GM23338 (cell line): Measurements from ENCODE around the gene UBALD2. TPM values are rescaled to one million over a fixed set of nuclear protein-coding genes. Genes with fewer than 3 reads are reported as not detected.
A peak's percentile ranks its signal among the peaks of the same experiment; 100 is the strongest.

Experiments
- ATAC-seq: fragments of 200-7000 bp; cut with Tn5 transposase; 3 replicates; pipeline ENCODE4 v1.9.1; 2020
- DNase-seq: peaks from one replicate; pipeline ENCODE4 v3.0.0-alpha.2; 2015; ENCODE audit warnings: low spot score
- H2AFZ ChIP-seq: fragments of 200-600 bp; sonication (generic); 2 replicates; pipeline ENCODE4 v1.8.0; 2016; ENCODE audit warnings: antibody characterized with exemption, mild to moderate bottlenecking, moderate library complexity
- H3F3A ChIP-seq: fragments of 200-600 bp; sonication (generic); replicated peaks from 2 replicates; pipeline ENCODE4 v1.8.0; 2017; ENCODE audit warnings: antibody characterized with exemption, mixed run types, low read depth
- H3K27ac ChIP-seq: fragments of 200-600 bp; sonication (generic); 2 replicates; pipeline ENCODE4 v1.6.1; 2016; ENCODE audit warnings: low read depth
- H3K27me3 ChIP-seq: fragments of 200-600 bp; sonication (generic); 2 replicates; pipeline ENCODE4 v1.8.0; 2016; ENCODE audit warnings: mild to moderate bottlenecking, mixed run types, moderate library complexity; ENCODE audit not compliant: insufficient read depth
- H3K36me3 ChIP-seq: fragments of 200-600 bp; sonication (generic); 2 replicates; pipeline ENCODE4 v1.8.0; 2016; ENCODE audit warnings: mild to moderate bottlenecking; ENCODE audit not compliant: insufficient read depth
- H3K4me1 ChIP-seq: fragments of 200-600 bp; sonication (generic); 2 replicates; pipeline ENCODE4 v1.8.0; 2016; ENCODE audit warnings: mild to moderate bottlenecking, moderate library complexity; ENCODE audit not compliant: insufficient read depth
- H3K4me2 ChIP-seq: fragments of 200-600 bp; sonication (generic); 2 replicates; pipeline ENCODE4 v1.7.1; 2017; ENCODE audit warnings: mixed run types
- H3K4me3 ChIP-seq: fragments of 200-600 bp; sonication (generic); 2 replicates; pipeline ENCODE4 v1.6.1; 2016; ENCODE audit warnings: mixed run types
- H3K79me2 ChIP-seq: fragments of 200-600 bp; sonication (generic); replicated peaks from 2 replicates; pipeline ENCODE4 v1.8.0; 2017; ENCODE audit warnings: mild to moderate bottlenecking; ENCODE audit not compliant: insufficient read depth
- H3K9me2 ChIP-seq: fragments of 200-600 bp; sonication (generic); 2 replicates; pipeline ENCODE4 v1.8.0; 2017; ENCODE audit not compliant: insufficient read depth
- H4K20me1 ChIP-seq: fragments of 200-600 bp; sonication (generic); replicated peaks from 2 replicates; pipeline ENCODE4 v1.8.0; 2017; ENCODE audit warnings: mild to moderate bottlenecking; ENCODE audit not compliant: insufficient read depth
- H3K27ac Mint-ChIP-seq: 2 replicates; pipeline ENCODE4 v1.8.0; 2020; ENCODE audit warnings: inconsistent platforms, mild to moderate bottlenecking, moderate library complexity, mixed read lengths
- H3K27me3 Mint-ChIP-seq: 3 replicates; pipeline ENCODE4 v1.8.0; 2022; ENCODE audit warnings: low read depth, mild to moderate bottlenecking, moderate library complexity, mixed read lengths, inconsistent platforms; ENCODE audit not compliant: insufficient read depth, poor library complexity
- H3K36me3 Mint-ChIP-seq: 3 replicates; pipeline ENCODE4 v1.8.0; 2021; ENCODE audit warnings: low read depth, mild to moderate bottlenecking, inconsistent platforms, moderate library complexity, mixed read lengths
- H3K4me1 Mint-ChIP-seq: 3 replicates; pipeline ENCODE4 v1.8.0; 2020; ENCODE audit warnings: mild to moderate bottlenecking, inconsistent platforms, mixed read lengths
- H3K4me3 Mint-ChIP-seq: 3 replicates; pipeline ENCODE4 v1.8.0; 2021; ENCODE audit warnings: moderate library complexity, mild to moderate bottlenecking, inconsistent platforms, mixed read lengths
- H3K9me3 Mint-ChIP-seq: 3 replicates; pipeline ENCODE4 v1.8.0; 2020; ENCODE audit warnings: moderate library complexity, mild to moderate bottlenecking, inconsistent platforms, mixed read lengths
- CREB1 ChIP-seq: fragments of 250-450 bp; sonication (Bioruptor Pico); IDR thresholded peaks from 2 replicates; pipeline ENCODE4 v1.5.0; 2020; ENCODE audit warnings: low read depth, mild to moderate bottlenecking, moderate library complexity
- EZH2 ChIP-seq: fragments of 200-600 bp; sonication (generic); IDR thresholded peaks from one replicate; pipeline ENCODE4 v1.8.0; 2017; ENCODE audit warnings: antibody characterized with exemption, mild to moderate bottlenecking, low read depth; ENCODE audit not compliant: unreplicated experiment
- STAT1 ChIP-seq: IDR thresholded peaks from one replicate; pipeline ENCODE4 v1.6.1; 2016; ENCODE audit warnings: antibody characterized with exemption; ENCODE audit not compliant: unreplicated experiment
- polyA plus RNA-seq: library from polyadenylated mRNA; unstranded; fragments of >200 nt; fragmentation: Nextera tagmentation; extraction: Ambion mirVana; gene quantifications from 2 replicates; pipeline ENCODE4 v1.2.1, GENCODE V29; 2016
- total RNA-seq: library from RNA; depleted of rRNA; stranded (reverse); fragments of >200 nt; shearing (Covaris generic); gene quantifications from 2 replicates; pipeline ENCODE4 v1.2.3, GENCODE V29; 2014
- TF ChIP-seq, protein P1 (sequence below): fragments of 250-450 bp; sonication (Bioruptor Pico); IDR thresholded peaks from 2 replicates; pipeline ENCODE4 v1.5.0; 2020; ENCODE audit warnings: mild to moderate bottlenecking, moderate library complexity

Gene UBALD2
- total and polyA plus RNA-seq, 2 experiments from 2014 or later = 2.2 to 3.1 TPM

DNA sequence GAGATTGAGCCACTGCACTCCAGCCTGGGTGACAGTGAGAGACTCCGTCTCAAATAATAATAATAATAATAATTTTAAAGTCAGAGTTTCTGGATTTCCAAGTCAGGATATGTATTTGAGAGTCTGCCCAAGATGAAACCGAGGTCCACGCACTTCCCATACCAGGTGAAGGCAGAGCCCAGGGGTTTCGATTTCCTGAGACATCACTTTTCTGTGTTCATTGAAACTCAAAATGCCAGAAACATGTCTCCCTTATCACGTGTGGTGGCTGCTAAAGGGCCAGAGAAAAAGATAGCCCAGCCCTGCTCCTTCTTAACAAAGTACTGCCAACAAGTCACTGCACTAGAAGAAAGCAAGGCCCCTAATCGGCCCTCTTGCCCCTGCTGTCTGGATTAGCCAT, 15.0 kb upstream of the UBALD2 start (continued):
- TF ChIP-seq, protein P1, sequence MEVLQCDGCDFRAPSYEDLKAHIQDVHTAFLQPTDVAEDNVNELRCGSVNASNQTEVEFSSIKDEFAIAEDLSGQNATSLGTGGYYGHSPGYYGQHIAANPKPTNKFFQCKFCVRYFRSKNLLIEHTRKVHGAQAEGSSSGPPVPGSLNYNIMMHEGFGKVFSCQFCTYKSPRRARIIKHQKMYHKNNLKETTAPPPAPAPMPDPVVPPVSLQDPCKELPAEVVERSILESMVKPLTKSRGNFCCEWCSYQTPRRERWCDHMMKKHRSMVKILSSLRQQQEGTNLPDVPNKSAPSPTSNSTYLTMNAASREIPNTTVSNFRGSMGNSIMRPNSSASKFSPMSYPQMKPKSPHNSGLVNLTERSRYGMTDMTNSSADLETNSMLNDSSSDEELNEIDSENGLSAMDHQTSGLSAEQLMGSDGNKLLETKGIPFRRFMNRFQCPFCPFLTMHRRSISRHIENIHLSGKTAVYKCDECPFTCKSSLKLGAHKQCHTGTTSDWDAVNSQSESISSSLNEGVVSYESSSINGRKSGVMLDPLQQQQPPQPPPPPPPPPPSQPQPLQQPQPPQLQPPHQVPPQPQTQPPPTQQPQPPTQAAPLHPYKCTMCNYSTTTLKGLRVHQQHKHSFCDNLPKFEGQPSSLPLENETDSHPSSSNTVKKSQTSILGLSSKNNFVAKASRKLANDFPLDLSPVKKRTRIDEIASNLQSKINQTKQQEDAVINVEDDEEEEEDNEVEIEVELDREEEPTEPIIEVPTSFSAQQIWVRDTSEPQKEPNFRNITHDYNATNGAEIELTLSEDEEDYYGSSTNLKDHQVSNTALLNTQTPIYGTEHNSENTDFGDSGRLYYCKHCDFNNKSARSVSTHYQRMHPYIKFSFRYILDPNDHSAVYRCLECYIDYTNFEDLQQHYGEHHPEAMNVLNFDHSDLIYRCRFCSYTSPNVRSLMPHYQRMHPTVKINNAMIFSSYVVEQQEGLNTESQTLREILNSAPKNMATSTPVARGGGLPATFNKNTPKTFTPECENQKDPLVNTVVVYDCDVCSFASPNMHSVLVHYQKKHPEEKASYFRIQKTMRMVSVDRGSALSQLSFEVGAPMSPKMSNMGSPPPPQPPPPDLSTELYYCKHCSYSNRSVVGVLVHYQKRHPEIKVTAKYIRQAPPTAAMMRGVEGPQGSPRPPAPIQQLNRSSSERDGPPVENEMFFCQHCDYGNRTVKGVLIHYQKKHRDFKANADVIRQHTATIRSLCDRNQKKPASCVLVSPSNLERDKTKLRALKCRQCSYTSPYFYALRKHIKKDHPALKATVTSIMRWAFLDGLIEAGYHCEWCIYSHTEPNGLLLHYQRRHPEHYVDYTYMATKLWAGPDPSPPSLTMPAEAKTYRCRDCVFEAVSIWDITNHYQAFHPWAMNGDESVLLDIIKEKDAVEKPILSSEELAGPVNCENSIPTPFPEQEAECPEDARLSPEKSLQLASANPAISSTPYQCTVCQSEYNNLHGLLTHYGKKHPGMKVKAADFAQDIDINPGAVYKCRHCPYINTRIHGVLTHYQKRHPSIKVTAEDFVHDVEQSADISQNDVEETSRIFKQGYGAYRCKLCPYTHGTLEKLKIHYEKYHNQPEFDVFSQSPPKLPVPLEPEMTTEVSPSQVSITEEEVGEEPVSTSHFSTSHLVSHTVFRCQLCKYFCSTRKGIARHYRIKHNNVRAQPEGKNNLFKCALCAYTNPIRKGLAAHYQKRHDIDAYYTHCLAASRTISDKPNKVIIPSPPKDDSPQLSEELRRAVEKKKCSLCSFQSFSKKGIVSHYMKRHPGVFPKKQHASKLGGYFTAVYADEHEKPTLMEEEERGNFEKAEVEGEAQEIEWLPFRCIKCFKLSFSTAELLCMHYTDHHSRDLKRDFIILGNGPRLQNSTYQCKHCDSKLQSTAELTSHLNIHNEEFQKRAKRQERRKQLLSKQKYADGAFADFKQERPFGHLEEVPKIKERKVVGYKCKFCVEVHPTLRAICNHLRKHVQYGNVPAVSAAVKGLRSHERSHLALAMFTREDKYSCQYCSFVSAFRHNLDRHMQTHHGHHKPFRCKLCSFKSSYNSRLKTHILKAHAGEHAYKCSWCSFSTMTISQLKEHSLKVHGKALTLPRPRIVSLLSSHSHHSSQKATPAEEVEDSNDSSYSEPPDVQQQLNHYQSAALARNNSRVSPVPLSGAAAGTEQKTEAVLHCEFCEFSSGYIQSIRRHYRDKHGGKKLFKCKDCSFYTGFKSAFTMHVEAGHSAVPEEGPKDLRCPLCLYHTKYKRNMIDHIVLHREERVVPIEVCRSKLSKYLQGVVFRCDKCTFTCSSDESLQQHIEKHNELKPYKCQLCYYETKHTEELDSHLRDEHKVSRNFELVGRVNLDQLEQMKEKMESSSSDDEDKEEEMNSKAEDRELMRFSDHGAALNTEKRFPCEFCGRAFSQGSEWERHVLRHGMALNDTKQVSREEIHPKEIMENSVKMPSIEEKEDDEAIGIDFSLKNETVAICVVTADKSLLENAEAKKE = no peak

DNA sequence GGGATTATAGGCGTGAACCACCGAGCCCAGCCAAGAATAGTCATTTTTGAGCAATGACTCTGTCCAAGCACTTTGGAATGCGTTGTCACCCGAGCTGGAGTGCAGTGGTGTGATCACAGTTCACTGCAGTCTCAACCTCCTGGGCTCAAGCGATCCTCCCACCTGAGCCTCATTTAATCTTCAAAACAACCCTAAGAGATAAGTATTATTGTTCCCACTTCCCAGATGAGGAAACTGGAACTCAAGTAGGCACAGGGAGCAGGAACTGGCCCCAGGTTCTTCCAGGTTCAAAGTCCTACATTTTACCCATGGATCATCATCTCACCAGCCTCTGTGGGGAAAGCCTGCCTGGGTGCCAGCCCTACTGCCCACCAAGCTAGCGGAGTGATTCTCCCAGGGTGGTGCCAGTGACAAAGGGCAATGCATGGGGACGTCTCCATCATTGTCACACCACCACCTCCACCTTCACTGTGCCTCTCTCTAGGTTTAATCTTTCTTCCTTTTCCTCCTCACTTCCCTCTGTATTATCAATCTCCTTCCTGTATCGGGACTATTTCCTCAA, 13.6 kb upstream of the UBALD2 start:
- H3K4me3 Mint-ChIP-seq = no peak overlapping the region
- no peak overlapping the region; the same call in 1 of the 2 replicates for H2AFZ ChIP-seq
- H3K79me2 ChIP-seq = no peaks in the 10 kb centered on the region
- H3K4me1 Mint-ChIP-seq = peaks cover 5% of the 10 kb centered on the region
- H3K9me3 Mint-ChIP-seq = no peaks in the 10 kb centered on the region
- TF ChIP-seq STAT1 (no peak), CREB1 (CRISPR knock-in tag) (no peak), EZH2 (no peak)
- H3K9me2 ChIP-seq = no peaks in the 10 kb centered on the region
- no peak overlapping the region for H3K4me2 ChIP-seq
- no peak for ATAC-seq
- no peaks in the 10 kb centered on the region for H3K36me3 Mint-ChIP-seq
- H3K36me3 ChIP-seq = no peaks in the 10 kb centered on the region
- DNase-seq = no peak
- no peaks in the 10 kb centered on the region for H3K27me3 ChIP-seq
- H3F3A ChIP-seq = 0 out of 2 replicates have a peak, but pooled peaks cover 3% of the 10 kb centered on the region
- peak overlapping the region; percentile 68; the same call in 1 of the 2 replicates for H3K27ac Mint-ChIP-seq
- no peaks in the 10 kb centered on the region for H3K4me1 ChIP-seq
- H4K20me1 ChIP-seq = no peaks in the 10 kb centered on the region
- H3K27ac ChIP-seq = no peak overlapping the region
- no peak overlapping the region for H3K4me3 ChIP-seq
- peaks cover 10% of the 10 kb centered on the region for H3K27me3 Mint-ChIP-seq
